Tibial nerve (tissue), 4 donors: ENCODE measurements around the gene SERPINC1.

Experiments
- EP300 ChIP-seq, 2 donors: sonication (generic); formaldehyde crosslinking; IDR thresholded peaks; one replicate each; pipeline ENCODE4 v1.6.1; 2017; ENCODE audit warnings: antibody characterized with exemption in 2 of 2, mild to moderate bottlenecking in 1 of 2
- POLR2A ChIP-seq, 2 donors: fragments of 450-650 bp; IDR thresholded peaks; one replicate each; pipeline ENCODE4 v1.6.1; 2017; ENCODE audit warnings: antibody characterized with exemption in 2 of 2, mild to moderate bottlenecking in 2 of 2, moderate library complexity in 2 of 2
- TF ChIP-seq, protein P1 (sequence below), 5 experiments: fragments of 200-600 bp in 3 of 5; fragments of 450-650 bp in 2 of 5; sonication (generic) in 3 of 5; IDR thresholded peaks; one replicate each; pipeline ENCODE4 v1.5.1; 2016 to 2019; ENCODE audit warnings: antibody characterized with exemption in 5 of 5, mild to moderate bottlenecking in 3 of 5, moderate library complexity in 2 of 5

DNA sequence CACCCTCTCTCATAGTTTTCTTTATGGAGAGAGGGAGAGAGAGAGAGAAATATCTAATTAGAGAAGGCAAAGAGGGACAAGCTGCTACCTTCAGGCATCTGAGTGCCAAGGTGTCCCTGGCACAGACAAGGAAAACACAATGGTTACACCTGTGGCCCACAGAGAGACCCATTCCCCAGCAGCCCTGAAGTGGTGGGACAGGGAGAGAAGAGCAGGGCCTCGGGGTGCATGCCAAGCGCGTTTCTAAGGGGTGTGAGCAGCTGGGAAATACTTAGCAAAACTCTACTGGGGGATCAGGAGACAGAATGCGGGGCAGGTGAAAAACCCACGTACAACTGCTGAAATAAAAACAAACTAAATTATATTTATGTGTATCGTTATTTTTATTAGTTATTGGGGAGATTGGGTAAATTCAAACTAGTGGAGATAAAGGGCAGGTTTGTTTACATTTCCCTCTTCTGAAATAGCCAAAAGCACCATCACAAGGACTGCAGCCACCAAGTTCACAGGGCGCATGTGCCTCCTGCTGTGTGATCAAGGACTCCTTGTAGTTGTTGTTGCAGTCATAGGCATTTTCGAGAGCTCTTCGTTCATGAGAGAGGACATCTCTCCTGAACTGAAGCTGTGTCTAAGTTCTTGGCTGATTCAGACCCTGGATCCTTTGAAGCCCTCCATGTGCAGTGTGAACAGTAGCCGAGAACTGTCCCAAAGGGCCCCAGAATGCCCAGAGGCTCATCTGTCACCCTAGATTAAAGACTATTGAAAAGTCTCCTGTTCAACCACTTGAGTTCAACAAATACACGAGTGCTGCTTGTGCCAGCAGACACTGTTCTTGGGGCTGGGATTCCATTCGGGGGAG, 737 bp upstream of the SERPINC1 start:
- TF ChIP-seq, protein P1, sequence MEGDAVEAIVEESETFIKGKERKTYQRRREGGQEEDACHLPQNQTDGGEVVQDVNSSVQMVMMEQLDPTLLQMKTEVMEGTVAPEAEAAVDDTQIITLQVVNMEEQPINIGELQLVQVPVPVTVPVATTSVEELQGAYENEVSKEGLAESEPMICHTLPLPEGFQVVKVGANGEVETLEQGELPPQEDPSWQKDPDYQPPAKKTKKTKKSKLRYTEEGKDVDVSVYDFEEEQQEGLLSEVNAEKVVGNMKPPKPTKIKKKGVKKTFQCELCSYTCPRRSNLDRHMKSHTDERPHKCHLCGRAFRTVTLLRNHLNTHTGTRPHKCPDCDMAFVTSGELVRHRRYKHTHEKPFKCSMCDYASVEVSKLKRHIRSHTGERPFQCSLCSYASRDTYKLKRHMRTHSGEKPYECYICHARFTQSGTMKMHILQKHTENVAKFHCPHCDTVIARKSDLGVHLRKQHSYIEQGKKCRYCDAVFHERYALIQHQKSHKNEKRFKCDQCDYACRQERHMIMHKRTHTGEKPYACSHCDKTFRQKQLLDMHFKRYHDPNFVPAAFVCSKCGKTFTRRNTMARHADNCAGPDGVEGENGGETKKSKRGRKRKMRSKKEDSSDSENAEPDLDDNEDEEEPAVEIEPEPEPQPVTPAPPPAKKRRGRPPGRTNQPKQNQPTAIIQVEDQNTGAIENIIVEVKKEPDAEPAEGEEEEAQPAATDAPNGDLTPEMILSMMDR (IDR thresholded peaks at IDR 0.05), result no peak
- no peak for TF ChIP-seq POLR2A (IDR thresholded peaks at IDR 0.05)
- no peak for TF ChIP-seq EP300 (IDR thresholded peaks at IDR 0.05)
